PFSK-1 (cell line): Measurements from ENCODE around the gene CARMIL1.

Experiments
- FOXP2 ChIP-seq: optimal IDR thresholded peaks from 2 replicates; pipeline ENCODE3; 2011; ENCODE audit warnings: borderline replicate concordance, control low read depth, inconsistent platforms; ENCODE audit not compliant: insufficient read depth; ENCODE audit errors: extremely low read length, extremely low read depth
- POLR2AphosphoS5 ChIP-seq: IDR thresholded peaks from 2 replicates; pipeline ENCODE4 v1.6.1; 2012; ENCODE audit warnings: low read depth, mild to moderate bottlenecking, control low read depth, low read length, moderate library complexity
- SIN3A ChIP-seq: IDR thresholded peaks from 2 replicates; pipeline ENCODE4 v1.6.1; 2012; ENCODE audit warnings: mild to moderate bottlenecking, low read length, moderate library complexity, borderline replicate concordance; ENCODE audit not compliant: insufficient read depth
- TAF1 ChIP-seq: IDR thresholded peaks from 2 replicates; pipeline ENCODE4 v1.6.1; 2012; ENCODE audit warnings: low read length, control low read depth, borderline replicate concordance; ENCODE audit not compliant: insufficient read depth
- TF ChIP-seq, protein P1 (sequence below), 2 experiments: IDR thresholded peaks; 2 replicates each; pipeline versions ENCODE4 v1.6.1 to v1.8.0; 2011 to 2012; ENCODE audit warnings: low read depth in 2 of 2, low read length in 2 of 2, control low read depth in 1 of 2, inconsistent platforms in 1 of 2, mild to moderate bottlenecking in 1 of 2, moderate library complexity in 1 of 2; ENCODE audit not compliant: insufficient read depth in 1 of 2

Gene CARMIL1

DNA sequence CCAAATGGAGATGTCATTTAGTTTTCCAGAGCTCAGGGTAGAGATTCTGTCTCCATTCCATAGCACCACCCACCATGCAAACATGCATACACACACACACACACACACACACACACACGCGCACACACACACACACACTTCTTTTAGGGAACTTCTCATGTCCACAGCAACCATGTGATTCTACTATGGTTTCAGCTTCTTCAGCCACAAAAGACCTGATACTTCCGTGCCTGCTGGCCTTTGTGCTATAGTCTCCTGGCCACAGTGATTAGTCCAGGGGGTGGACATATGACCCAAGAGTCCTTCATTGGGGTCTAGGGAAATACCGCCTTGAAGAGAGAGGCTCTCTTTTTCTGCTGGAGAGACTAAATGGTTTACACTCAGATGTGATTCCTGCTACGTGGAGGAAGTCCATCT lies 53.5 kb downstream of the CARMIL1 start:
- TF ChIP-seq, protein P1, sequence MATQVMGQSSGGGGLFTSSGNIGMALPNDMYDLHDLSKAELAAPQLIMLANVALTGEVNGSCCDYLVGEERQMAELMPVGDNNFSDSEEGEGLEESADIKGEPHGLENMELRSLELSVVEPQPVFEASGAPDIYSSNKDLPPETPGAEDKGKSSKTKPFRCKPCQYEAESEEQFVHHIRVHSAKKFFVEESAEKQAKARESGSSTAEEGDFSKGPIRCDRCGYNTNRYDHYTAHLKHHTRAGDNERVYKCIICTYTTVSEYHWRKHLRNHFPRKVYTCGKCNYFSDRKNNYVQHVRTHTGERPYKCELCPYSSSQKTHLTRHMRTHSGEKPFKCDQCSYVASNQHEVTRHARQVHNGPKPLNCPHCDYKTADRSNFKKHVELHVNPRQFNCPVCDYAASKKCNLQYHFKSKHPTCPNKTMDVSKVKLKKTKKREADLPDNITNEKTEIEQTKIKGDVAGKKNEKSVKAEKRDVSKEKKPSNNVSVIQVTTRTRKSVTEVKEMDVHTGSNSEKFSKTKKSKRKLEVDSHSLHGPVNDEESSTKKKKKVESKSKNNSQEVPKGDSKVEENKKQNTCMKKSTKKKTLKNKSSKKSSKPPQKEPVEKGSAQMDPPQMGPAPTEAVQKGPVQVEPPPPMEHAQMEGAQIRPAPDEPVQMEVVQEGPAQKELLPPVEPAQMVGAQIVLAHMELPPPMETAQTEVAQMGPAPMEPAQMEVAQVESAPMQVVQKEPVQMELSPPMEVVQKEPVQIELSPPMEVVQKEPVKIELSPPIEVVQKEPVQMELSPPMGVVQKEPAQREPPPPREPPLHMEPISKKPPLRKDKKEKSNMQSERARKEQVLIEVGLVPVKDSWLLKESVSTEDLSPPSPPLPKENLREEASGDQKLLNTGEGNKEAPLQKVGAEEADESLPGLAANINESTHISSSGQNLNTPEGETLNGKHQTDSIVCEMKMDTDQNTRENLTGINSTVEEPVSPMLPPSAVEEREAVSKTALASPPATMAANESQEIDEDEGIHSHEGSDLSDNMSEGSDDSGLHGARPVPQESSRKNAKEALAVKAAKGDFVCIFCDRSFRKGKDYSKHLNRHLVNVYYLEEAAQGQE (IDR thresholded peaks at IDR 0.05; ENCODE audit: insufficient read depth in 1 of 2, low read depth in 2 of 2, low read length in 2 of 2): no peak
- TF ChIP-seq SIN3A: no peak
- TF ChIP-seq FOXP2: no peak
- TF ChIP-seq POLR2AphosphoS5: no peak
- no peak for TF ChIP-seq TAF1

DNA sequence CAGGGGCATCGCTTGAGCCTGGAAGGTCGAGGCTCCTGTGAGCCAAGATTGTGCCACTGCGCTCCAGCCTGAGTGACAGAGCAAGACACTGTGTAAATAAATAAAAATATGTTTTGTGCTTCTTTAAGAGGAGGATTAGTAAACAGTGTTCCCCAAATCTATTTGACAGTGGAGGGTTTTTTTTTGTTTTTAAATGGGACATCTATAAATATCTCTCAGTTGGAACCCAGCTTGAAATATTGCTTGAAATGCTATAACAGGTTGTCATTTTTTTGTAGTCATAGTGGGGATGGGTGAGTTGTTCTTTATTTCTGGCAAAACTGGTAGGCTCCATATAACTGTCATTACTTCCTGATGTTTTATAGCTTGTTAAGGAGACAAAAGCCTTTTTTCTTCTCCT lies 54.3 kb downstream of the CARMIL1 start:
- TF ChIP-seq SIN3A (no peak), FOXP2 (no peak), POLR2AphosphoS5 (no peak), TAF1 (no peak)
- TF ChIP-seq, protein P1 (IDR thresholded peaks at IDR 0.05; ENCODE audit: insufficient read depth in 1 of 2, low read depth in 2 of 2, low read length in 2 of 2): no peak

DNA sequence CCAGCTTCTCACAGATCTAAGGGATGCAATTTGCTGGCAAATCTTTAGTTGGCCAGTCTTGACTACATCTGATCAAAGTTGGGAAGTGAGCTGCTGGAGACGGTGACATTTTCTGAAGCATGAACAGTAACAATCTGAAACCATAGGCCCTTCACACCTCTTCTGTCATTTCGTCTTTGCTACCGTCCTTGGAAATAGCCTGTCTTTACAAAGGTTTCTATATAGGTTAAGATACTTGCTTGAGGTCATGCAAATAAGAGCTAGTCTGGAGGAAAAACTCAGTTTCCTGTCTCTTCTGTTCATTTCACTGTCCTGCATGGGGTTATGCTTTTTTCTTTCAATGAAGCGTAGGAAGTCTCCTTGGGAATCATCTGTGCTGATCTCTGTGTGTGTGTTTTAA lies 55.6 kb downstream of the CARMIL1 start:
- TF ChIP-seq SIN3A: no peak
- TF ChIP-seq, protein P1 (IDR thresholded peaks at IDR 0.05; ENCODE audit: insufficient read depth in 1 of 2, low read depth in 2 of 2, low read length in 2 of 2): no peak

DNA sequence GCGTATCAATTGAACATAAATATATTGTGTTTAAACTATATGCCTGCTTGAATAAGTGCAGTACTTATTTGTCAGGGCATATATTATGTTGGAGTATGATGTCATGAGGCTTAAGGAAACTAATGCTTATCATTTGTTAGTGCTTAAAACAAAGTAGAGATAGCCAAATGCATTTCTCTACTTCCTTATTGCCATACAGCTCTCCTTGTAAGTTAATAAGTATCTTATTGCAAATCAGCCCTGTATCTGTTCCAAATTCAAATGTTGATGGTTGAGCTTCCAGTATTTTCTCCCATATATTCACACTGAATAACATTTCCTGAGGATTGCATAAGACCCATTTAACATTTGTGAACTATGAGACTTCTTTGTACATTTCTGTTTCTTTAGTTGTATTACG lies 57.8 kb downstream of the CARMIL1 start:
- TF ChIP-seq FOXP2: no peak
- no peak for TF ChIP-seq POLR2AphosphoS5
- TF ChIP-seq SIN3A: no peak
- no peak for TF ChIP-seq TAF1
- TF ChIP-seq, protein P1 (IDR thresholded peaks at IDR 0.05; ENCODE audit: insufficient read depth in 1 of 2, low read depth in 2 of 2, low read length in 2 of 2): no peak

DNA sequence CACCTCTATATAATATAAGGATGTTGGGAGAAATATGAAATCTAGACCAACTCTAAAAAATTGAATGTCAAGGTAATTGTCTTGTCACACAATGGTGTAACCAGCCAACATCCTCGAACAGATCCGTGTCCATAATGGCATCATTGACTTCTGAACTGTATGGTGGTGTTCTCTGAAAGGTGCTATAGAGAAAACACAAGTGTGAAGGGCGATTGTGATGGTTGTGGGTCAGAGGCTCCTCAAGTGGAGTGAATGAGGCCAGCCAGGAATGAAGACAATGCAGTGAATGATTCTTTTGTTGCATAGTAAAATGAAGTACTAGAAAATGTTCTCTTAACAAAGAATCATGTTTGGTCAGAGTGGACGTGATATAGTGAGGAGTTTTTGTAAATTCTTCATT lies 58.3 kb downstream of the CARMIL1 start:
- no peak for TF ChIP-seq TAF1
- no peak for TF ChIP-seq POLR2AphosphoS5
- TF ChIP-seq, protein P1 (IDR thresholded peaks at IDR 0.05; ENCODE audit: insufficient read depth in 1 of 2, low read depth in 2 of 2, low read length in 2 of 2): no peak
- TF ChIP-seq SIN3A: no peak
- TF ChIP-seq FOXP2: no peak
